Dermis microvascular lymphatic vessel endothelial cell (primary cell): ENCODE data around the gene TAF1B. TPM values are rescaled to one million over a fixed set of nuclear protein-coding genes. Genes with fewer than 3 reads are reported as not detected.

ENCODE experiments used
- DNase-seq, 2 donors: peaks; one replicate each; pipeline versions ENCODE4 v3.0.0 to v3.0.0-alpha.2; 2010; ENCODE audit warnings: low read depth in 2 of 2
- total RNA-seq: library from RNA; depleted of rRNA; stranded (reverse); fragments of >200 nt; gene quantifications from 2 replicates; pipeline ENCODE4 v1.2.1, GENCODE V29; 2014

The TAF1B gene
- total RNA-seq, 1 donor from 2014 or later: 25.7 TPM

- no peak for DNase-seq
Measured at GRCh38 chr2:9964334-9964980, 121.2 kb downstream of the TAF1B start.

- no peak for DNase-seq
Measured at GRCh38 chr2:9965119-9965822, 122.0 kb downstream of the TAF1B start.

GRCh38 chr2:9966491-9967022, 123.3 kb downstream of the TAF1B start:
- DNase-seq: no peak

- no peak for DNase-seq
Measured at GRCh38 chr2:9967053-9967775, 123.9 kb downstream of the TAF1B start.

- no peak for DNase-seq
Measured at GRCh38 chr2:9968553-9969497, 125.6 kb downstream of the TAF1B start.

- no peak for DNase-seq
Measured at GRCh38 chr2:9970200-9971044, 127.1 kb downstream of the TAF1B start.

GRCh38 chr2:9971105-9971818, 128.0 kb downstream of the TAF1B start:
- no peak for DNase-seq

- no peak for DNase-seq
Measured at GRCh38 chr2:9971890-9972289, 128.6 kb downstream of the TAF1B start.

- DNase-seq: no peak
Measured at GRCh38 chr2:9972621-9973479, 129.6 kb downstream of the TAF1B start.

- no peak for DNase-seq
Measured at GRCh38 chr2:9973690-9974089, 130.4 kb downstream of the TAF1B start.

GRCh38 chr2:9974343-9974742, 131.1 kb downstream of the TAF1B start:
- peak in 1 of 2 donors; percentile 48 for DNase-seq

- no peak for DNase-seq
Measured at GRCh38 chr2:9975328-9975727, 132.1 kb downstream of the TAF1B start.

GRCh38 chr2:9975805-9976447, 132.7 kb downstream of the TAF1B start:
- DNase-seq: peak; percentile 89 to 97

- DNase-seq: no peak
Measured at GRCh38 chr2:9979977-9980376, 136.7 kb downstream of the TAF1B start.

- no peak for DNase-seq
Measured at GRCh38 chr2:9980520-9980919, 137.2 kb downstream of the TAF1B start.

- DNase-seq: no peak
Measured at GRCh38 chr2:9981655-9982054, 138.4 kb downstream of the TAF1B start.

- no peak for DNase-seq
Measured at GRCh38 chr2:9982248-9982647, 139.0 kb downstream of the TAF1B start.

- DNase-seq: no peak
Measured at GRCh38 chr2:9982891-9983290, 139.6 kb downstream of the TAF1B start.
